Endothelial cell of umbilical vein (primary cell): ENCODE measurements around the gene EML1.

Experiments used
- EZH2 ChIP-seq: IDR thresholded peaks from 2 replicates; pipeline ENCODE4 v1.6.1; 2012; ENCODE audit warnings: borderline replicate concordance, low read depth, mild to moderate bottlenecking, moderate library complexity, low read length, inconsistent platforms; ENCODE audit not compliant: severe bottlenecking
- GATA2 ChIP-seq: IDR thresholded peaks from 2 replicates; pipeline ENCODE4 v1.7.0; 2011; ENCODE audit warnings: low read depth, mild to moderate bottlenecking, moderate library complexity, mixed read lengths, low read length; ENCODE audit not compliant: insufficient read length, insufficient read depth
- JUN ChIP-seq: IDR thresholded peaks from 2 replicates; pipeline ENCODE4 v1.6.1; 2011; ENCODE audit warnings: borderline replicate concordance, low read depth; ENCODE audit not compliant: insufficient read length, insufficient read depth
- MYC ChIP-seq: IDR thresholded peaks from one replicate; pipeline ENCODE4 v1.6.1; 2011; ENCODE audit warnings: mild to moderate bottlenecking, low read depth, low read length
- POLR2A ChIP-seq: IDR thresholded peaks from 2 replicates; pipeline ENCODE4 v1.6.1; 2012; ENCODE audit warnings: low read depth, mild to moderate bottlenecking, control low read depth, low read length
- POLR2AphosphoS5 ChIP-seq: IDR thresholded peaks from 2 replicates; pipeline ENCODE4 v1.6.1; 2012; ENCODE audit warnings: low read depth, mild to moderate bottlenecking, control low read depth, low read length, moderate library complexity; ENCODE audit not compliant: insufficient read depth
- TF ChIP-seq, protein P1 (sequence below), 2 donors: IDR thresholded peaks; 1 replicate in 1 of 2; 2 replicates in 1 of 2; pipeline ENCODE4 v1.5.1; 2011; ENCODE audit warnings: low read length in 2 of 2, mild to moderate bottlenecking in 2 of 2, moderate library complexity in 2 of 2, control low read depth in 1 of 2, inconsistent platforms in 1 of 2, low read depth in 1 of 2; ENCODE audit not compliant: insufficient read depth in 1 of 2; ENCODE audit errors: extremely low read depth in 1 of 2
- TF ChIP-seq, protein P2 (sequence below): IDR thresholded peaks from 2 replicates; pipeline ENCODE4 v1.6.1; 2011; ENCODE audit not compliant: insufficient read depth, insufficient read length

DNA sequence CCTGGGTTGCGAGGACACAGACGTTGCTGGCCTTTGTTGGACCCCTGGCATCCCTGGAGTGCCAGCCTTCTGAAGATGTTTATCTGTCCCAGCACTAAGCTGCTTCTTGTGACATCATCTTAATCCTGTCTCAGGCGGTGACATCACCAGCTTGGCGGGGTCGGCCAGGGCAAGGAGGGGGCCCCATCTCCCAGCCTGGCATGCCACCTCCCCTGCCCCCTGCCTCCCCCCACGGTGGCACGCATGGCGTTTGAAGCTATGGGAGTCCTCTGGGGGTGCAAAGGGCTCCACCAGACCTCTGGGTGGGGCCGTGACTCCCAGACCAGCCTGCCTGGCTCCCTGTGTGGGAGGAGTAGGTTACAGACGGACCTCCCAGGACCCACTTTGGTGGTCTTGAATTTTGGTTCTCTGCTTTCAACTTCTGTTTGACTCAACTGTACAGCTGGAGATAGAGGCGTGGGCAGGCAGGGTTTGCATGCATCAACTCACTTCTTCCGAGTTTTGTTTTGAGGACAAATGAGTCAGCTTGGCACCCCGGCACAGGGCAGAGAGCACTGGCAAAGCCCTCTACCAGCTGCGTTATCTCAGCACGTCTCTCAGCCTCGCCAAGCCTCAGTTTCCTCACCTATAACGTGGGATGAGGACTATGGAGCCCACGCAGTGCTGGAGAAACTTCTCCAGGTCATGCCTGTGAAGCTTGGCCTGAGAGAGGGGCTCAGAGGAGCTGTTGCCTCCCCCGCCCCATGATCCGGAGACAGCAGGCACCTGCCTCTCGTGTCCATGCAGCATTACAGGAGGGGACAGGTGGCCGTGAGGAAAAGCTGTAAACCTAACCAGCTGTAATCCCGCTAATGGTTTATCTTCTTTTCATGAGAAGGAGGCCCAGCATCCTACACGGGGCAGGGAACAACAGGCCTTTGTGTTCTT, 38.8 kb upstream of the EML1 start:
- TF ChIP-seq, protein P1, sequence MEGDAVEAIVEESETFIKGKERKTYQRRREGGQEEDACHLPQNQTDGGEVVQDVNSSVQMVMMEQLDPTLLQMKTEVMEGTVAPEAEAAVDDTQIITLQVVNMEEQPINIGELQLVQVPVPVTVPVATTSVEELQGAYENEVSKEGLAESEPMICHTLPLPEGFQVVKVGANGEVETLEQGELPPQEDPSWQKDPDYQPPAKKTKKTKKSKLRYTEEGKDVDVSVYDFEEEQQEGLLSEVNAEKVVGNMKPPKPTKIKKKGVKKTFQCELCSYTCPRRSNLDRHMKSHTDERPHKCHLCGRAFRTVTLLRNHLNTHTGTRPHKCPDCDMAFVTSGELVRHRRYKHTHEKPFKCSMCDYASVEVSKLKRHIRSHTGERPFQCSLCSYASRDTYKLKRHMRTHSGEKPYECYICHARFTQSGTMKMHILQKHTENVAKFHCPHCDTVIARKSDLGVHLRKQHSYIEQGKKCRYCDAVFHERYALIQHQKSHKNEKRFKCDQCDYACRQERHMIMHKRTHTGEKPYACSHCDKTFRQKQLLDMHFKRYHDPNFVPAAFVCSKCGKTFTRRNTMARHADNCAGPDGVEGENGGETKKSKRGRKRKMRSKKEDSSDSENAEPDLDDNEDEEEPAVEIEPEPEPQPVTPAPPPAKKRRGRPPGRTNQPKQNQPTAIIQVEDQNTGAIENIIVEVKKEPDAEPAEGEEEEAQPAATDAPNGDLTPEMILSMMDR (IDR thresholded peaks at IDR 0.05; ENCODE audit: extremely low read depth in 1 of 2, insufficient read depth in 1 of 2, low read depth in 1 of 2, low read length in 2 of 2): no peak
- TF ChIP-seq POLR2A: no peak
- TF ChIP-seq POLR2AphosphoS5: peak; percentile 55
- no peak for TF ChIP-seq EZH2
- TF ChIP-seq MYC: no peak
- peak; percentile 42 for TF ChIP-seq GATA2
- peak; percentile 34 for TF ChIP-seq JUN
- TF ChIP-seq, protein P2, sequence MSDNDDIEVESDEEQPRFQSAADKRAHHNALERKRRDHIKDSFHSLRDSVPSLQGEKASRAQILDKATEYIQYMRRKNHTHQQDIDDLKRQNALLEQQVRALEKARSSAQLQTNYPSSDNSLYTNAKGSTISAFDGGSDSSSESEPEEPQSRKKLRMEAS: no peak
